GM12874 (cell line): ENCODE data around the gene NBAS.

Source experiments
- CTCF ChIP-seq: IDR thresholded peaks from 2 replicates; pipeline ENCODE4 v1.5.1; 2011; ENCODE audit warnings: low read depth, mild to moderate bottlenecking, control low read depth, low read length, moderate library complexity; ENCODE audit not compliant: insufficient read depth

Gene NBAS

GRCh38 chr2:15287447-15288184 is 273.5 kb downstream of the NBAS start:
- no peak for TF ChIP-seq CTCF

DNA sequence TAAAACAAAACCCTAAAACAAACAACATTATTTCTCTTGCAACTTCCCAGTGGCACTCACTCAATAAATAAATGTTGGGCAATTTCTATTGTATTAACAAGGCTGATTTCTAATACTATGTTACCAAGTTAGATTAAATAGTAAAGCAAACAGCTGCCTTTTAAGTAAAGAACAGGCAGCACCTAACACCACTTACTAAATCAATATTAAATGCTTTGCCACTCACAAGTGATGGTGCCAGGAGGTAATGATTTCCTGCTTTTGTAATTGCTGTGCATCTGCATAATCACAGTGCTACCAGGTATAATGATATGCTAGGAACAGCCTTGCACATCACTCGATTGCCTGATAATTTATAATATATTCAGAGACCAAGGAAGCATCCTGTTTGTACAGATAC is 276.5 kb downstream of the NBAS start:
- TF ChIP-seq CTCF: no peak

GRCh38 chr2:15281681-15282080 is 279.5 kb downstream of the NBAS start:
- TF ChIP-seq CTCF: no peak

DNA sequence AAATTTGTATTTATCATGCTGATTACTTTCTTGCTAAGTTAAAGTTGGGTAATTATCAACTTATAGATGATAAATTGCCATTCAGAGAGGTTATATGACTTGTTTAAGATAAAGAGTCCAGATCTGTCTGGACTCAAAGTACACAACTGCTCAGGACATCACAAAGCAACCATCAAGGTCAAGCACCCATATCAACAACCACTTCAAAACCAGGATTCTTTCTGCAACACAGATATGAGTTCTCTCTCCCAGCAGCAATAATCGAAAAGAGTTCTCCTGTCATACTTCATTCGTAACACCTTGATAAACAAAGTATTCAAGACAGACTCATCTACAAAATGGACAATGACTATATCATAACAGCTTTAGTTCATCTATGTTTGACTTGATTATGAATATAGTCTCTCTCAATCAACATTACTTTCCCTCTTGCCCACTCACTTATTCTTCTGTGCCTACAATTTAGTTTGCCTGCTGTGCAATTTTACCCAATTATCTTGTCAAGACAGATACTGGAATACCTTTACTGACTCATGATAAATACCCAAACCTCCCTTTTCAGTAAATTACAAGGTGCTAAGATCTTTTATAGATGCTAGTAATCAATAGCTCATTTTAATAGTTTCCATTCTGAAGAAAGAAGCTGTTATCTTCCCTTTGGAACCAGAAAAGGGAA is 281.8 kb downstream of the NBAS start:
- no peak for TF ChIP-seq CTCF

DNA sequence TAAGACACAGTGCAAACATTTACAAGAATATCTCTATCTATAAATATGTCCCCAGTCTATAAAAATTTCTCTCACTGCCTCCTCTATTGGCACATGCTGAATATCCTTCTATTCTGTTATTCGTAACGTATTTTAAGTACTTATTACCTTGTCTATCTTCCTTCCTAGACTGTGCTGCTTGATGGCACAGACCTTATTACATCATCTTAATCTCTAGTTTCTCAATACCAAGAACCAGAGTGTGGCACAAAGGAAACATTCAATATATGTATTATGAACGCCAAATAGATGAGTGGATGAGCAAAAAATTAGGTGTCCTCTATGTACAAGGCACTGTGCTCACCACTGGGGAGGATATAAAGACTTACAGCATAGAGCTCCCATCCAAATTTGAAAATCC is 282.8 kb downstream of the NBAS start:
- TF ChIP-seq CTCF: no peak

DNA sequence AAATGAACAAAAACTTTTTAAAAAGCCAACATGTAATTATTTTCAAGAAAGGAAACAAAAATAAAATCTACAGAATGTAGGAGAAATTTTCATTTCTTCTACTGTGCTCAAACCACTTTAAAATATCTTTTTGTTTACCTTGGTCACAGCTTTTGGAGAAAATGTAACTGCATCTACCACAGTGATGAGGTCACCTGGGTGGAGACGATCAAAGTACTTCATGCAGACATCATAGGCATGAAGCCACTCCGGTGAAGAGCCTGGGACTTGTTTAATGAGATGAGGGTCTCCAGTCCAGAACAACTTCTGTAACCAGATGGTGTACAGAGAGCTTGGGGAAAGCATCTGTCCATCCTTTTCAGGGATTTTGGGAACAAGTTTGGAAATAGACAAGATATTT is 285.8 kb downstream of the NBAS start:
- no peak for TF ChIP-seq CTCF

DNA sequence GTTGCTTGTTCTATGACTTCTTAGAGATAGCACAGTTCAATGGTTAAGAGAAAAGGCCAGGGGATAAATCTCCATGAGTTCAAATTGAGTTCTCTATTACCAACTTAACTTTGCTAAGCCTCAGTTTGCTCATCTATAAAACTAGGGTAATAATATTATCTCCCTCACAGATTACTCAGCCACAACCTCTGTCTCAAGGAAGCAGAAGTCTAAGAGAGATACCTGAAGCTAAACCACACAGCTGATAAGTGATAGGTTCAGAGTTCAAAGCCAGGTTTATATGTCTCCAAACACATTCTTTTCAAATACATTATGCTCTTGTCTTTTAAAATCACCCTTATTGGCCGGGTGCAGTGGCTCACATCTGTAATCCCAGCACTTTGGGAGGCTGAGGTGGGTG is 287.7 kb downstream of the NBAS start:
- no peak for TF ChIP-seq CTCF
